BJ (cell line): Measurements from ENCODE around the gene CACNA2D3. TPM values are rescaled to one million over a fixed set of nuclear protein-coding genes. Genes with fewer than 3 reads are reported as not detected.

Experiments used
- CTCF ChIA-PET: fragments of 350-600 bp; formaldehyde crosslinking; extraction: SDS; loops from one replicate; lab custom pipeline; 2021; ENCODE audit warnings: antibody characterized with exemption, inconsistent platforms; lab: Yijun Ruan, JAX
- POLR2A ChIA-PET: fragments of 300-600 bp; sonication (Branson Sonifier 250); formaldehyde crosslinking; extraction: SDS; loops from one replicate; lab custom pipeline; 2021; ENCODE audit warnings: antibody characterized with exemption; lab: Charles Lee
- DNase-seq: peaks from one replicate; pipeline ENCODE4 v3.0.0-alpha.2; 2011; ENCODE audit warnings: low read depth
- H3K27me3 ChIP-seq: 2 replicates; pipeline ENCODE4 v1.6.0; 2011; ENCODE audit warnings: low read length; ENCODE audit not compliant: control insufficient read depth, insufficient read depth
- H3K36me3 ChIP-seq: 2 replicates; pipeline ENCODE4 v1.5.1; 2011; ENCODE audit warnings: low read length; ENCODE audit not compliant: control insufficient read depth, insufficient read depth
- H3K4me3 ChIP-seq: 2 replicates; pipeline ENCODE4 v1.5.1; 2011; ENCODE audit warnings: low read depth, mild to moderate bottlenecking, control low read depth, low read length
- polyA plus RNA-seq: library from polyadenylated mRNA; depleted of rRNA; stranded (reverse); fragments of >200 nt; gene quantifications from 2 replicates; pipeline ENCODE4 v1.2.3, GENCODE V29; 2011
- TF ChIP-seq, protein P1 (sequence below): IDR thresholded peaks from 2 replicates; pipeline ENCODE4 v1.5.1; 2011; ENCODE audit warnings: low read depth, mild to moderate bottlenecking, control low read depth, inconsistent platforms, low read length, moderate library complexity; ENCODE audit not compliant: insufficient read depth

Gene CACNA2D3
- polyA plus RNA-seq, 1 experiment = 0.56 TPM

DNA sequence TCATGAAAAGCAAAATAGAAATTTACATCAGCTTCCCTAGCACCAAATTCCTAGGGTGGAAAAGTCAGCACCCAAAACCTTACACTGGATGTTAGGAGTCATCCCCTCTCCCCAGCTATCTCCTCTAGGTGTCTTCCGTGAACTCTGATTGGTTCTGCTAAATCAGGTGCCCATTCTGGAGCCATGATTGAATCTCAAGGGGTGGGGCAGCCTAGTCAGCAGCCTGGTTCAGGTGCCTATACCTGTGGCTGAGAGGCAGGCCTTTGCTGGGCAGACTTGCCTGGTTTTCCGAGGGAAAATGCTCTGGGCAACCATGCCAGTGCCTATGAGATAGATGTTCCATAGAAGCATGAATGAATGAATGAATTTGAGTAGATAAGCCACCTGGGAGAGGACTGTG lies 468.8 kb downstream of the CACNA2D3 start:
- ChIA-PET POLR2A (no interaction called here), CTCF (no interaction called here)
- no peaks in the 10 kb centered on the region for H3K27me3 ChIP-seq
- DNase-seq = no peak
- TF ChIP-seq, protein P1, sequence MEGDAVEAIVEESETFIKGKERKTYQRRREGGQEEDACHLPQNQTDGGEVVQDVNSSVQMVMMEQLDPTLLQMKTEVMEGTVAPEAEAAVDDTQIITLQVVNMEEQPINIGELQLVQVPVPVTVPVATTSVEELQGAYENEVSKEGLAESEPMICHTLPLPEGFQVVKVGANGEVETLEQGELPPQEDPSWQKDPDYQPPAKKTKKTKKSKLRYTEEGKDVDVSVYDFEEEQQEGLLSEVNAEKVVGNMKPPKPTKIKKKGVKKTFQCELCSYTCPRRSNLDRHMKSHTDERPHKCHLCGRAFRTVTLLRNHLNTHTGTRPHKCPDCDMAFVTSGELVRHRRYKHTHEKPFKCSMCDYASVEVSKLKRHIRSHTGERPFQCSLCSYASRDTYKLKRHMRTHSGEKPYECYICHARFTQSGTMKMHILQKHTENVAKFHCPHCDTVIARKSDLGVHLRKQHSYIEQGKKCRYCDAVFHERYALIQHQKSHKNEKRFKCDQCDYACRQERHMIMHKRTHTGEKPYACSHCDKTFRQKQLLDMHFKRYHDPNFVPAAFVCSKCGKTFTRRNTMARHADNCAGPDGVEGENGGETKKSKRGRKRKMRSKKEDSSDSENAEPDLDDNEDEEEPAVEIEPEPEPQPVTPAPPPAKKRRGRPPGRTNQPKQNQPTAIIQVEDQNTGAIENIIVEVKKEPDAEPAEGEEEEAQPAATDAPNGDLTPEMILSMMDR = no peak
- no peaks in the 10 kb centered on the region for H3K36me3 ChIP-seq
- no peak overlapping the region for H3K4me3 ChIP-seq

DNA sequence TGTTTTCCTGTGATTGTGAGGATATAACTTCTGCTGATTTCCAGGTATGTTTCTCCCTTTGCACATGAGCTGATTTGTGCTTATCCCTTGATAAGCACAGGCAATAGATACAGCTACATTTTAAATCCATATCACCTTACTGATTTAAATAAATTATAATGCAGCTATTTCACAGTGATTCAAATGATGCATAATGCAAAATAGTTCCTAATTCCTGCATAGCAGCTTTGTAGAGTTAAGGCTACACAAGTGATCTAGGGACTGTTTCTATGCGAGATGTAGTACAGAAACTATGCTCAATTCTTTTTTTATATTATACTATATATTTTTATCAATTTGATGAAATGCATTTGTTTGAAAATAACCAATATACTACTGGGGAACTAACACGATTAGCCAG lies 471.3 kb downstream of the CACNA2D3 start:
- POLR2A ChIA-PET = no interaction called here
- Histone ChIP-seq H3K27me3 (no peaks in the 10 kb centered on the region), H3K36me3 (no peaks in the 10 kb centered on the region), H3K4me3 (no peak overlapping the region)
- CTCF ChIA-PET = no interaction called here
- DNase-seq = no peak
- TF ChIP-seq, protein P1 = no peak

DNA sequence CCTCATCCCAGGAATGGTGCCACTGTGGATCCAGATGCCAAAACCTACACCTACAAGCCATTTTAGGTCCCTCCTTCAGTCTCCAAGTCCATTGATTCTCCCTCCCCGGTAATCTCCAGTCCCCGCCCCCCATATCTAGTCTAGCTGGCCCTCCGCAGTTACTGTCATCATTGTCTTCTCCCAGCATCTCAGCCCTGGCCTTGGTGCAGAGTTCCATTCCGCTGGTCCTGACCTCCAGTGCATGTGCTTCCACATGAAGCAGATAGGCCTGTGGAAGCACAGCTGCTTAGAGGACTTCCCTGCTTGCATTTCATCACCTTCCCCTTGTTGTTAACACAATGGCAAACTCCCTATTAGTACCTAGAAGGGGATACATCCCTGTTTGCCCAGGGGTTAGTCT lies 473.7 kb downstream of the CACNA2D3 start:
- DNase-seq = no peak
- no peaks in the 10 kb centered on the region for H3K27me3 ChIP-seq
- CTCF ChIA-PET = interaction anchor here (0.6 kb wide), 1 partner anchor 880 kb away, joined by 6 read pairs; no protein-coding TSS in a partner anchor
- no peaks in the 10 kb centered on the region for H3K36me3 ChIP-seq
- TF ChIP-seq, protein P1 = no peak
- POLR2A ChIA-PET = no interaction called here
- no peak overlapping the region for H3K4me3 ChIP-seq

- H3K4me3 ChIP-seq = no peak overlapping the region
- TF ChIP-seq, protein P1 = no peak
- CTCF ChIA-PET = no interaction called here
These were observed 477.4 kb downstream of the CACNA2D3 start for GRCh38 chr3:54599716-54600115.

GRCh38 chr3:54600441-54601204 lies 478.3 kb downstream of the CACNA2D3 start:
- POLR2A ChIA-PET = no interaction called here
- Histone ChIP-seq H3K27me3 (no peaks in the 10 kb centered on the region), H3K4me3 (no peak overlapping the region), H3K36me3 (no peaks in the 10 kb centered on the region)
- TF ChIP-seq, protein P1 = no peak
- no peak for DNase-seq
- CTCF ChIA-PET = no interaction called here

More at GRCh38 chr3:54599716-54600115, 477.4 kb downstream of the CACNA2D3 start:
- DNase-seq = no peak
- POLR2A ChIA-PET = no interaction called here
- H3K27me3 ChIP-seq = no peaks in the 10 kb centered on the region
- no peaks in the 10 kb centered on the region for H3K36me3 ChIP-seq
